Suprapubic skin (tissue), 4 donors: Measurements from ENCODE around the gene IQGAP2.

ENCODE experiments used
- CTCF ChIP-seq, 2 donors: fragments of 200-600 bp in 1 of 2; fragments of 450-650 bp in 1 of 2; sonication (generic) in 1 of 2; IDR thresholded peaks; one replicate each; pipeline ENCODE4 v1.5.1; 2016 to 2019; ENCODE audit warnings: antibody characterized with exemption in 2 of 2, mild to moderate bottlenecking in 1 of 2, moderate library complexity in 1 of 2
- POLR2A ChIP-seq, 2 donors: fragments of 450-650 bp; IDR thresholded peaks; one replicate each; pipeline ENCODE4 v1.6.1; 2017; ENCODE audit warnings: antibody characterized with exemption in 2 of 2, mild to moderate bottlenecking in 2 of 2, moderate library complexity in 2 of 2
- POLR2AphosphoS5 ChIP-seq, 3 donors: sonication (generic); formaldehyde crosslinking; IDR thresholded peaks; one replicate each; pipeline ENCODE4 v1.6.1; 2017; ENCODE audit warnings: antibody characterized with exemption in 3 of 3

DNA sequence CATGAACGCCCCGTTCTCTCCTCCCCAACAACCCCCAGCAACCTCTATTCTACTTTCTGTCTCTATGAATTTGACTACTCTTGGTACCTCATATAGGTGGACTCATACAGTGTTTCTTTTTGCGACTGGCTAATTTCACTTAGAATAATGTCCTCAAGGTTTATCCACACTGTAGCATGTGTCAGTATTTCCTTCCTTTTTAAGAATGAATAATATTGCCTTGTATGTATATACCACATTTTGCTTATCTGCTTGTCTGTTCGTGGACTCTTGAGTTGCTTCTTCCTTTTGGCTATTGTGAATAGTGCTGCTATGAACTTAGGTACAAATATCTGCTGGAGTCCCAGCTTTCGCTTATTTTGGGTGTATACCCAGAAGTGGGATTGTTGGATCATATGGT lies 42.7 kb downstream of the IQGAP2 start:
- no peak for TF ChIP-seq CTCF (IDR thresholded peaks at IDR 0.05)
- no peak for TF ChIP-seq POLR2AphosphoS5 (IDR thresholded peaks at IDR 0.05)
- TF ChIP-seq POLR2A (IDR thresholded peaks at IDR 0.05) = no peak
